BJ (cell line): ENCODE data around the gene CRTC3. TPM values are rescaled to one million over a fixed set of nuclear protein-coding genes. Genes with fewer than 3 reads are reported as not detected.

Experiments used
- CTCF ChIA-PET: fragments of 350-600 bp; formaldehyde crosslinking; extraction: SDS; loops from one replicate; lab custom pipeline; 2021; ENCODE audit warnings: antibody characterized with exemption, inconsistent platforms; lab: Yijun Ruan, JAX
- POLR2A ChIA-PET: fragments of 300-600 bp; sonication (Branson Sonifier 250); formaldehyde crosslinking; extraction: SDS; loops from one replicate; lab custom pipeline; 2021; ENCODE audit warnings: antibody characterized with exemption; lab: Charles Lee
- DNase-seq: peaks from one replicate; pipeline ENCODE4 v3.0.0-alpha.2; 2011; ENCODE audit warnings: low read depth
- H3K27me3 ChIP-seq: 2 replicates; pipeline ENCODE4 v1.6.0; 2011; ENCODE audit warnings: low read length; ENCODE audit not compliant: control insufficient read depth, insufficient read depth
- H3K36me3 ChIP-seq: 2 replicates; pipeline ENCODE4 v1.5.1; 2011; ENCODE audit warnings: low read length; ENCODE audit not compliant: control insufficient read depth, insufficient read depth
- H3K4me3 ChIP-seq: 2 replicates; pipeline ENCODE4 v1.5.1; 2011; ENCODE audit warnings: low read depth, mild to moderate bottlenecking, control low read depth, low read length
- polyA plus RNA-seq: library from polyadenylated mRNA; depleted of rRNA; stranded (reverse); fragments of >200 nt; gene quantifications from 2 replicates; pipeline ENCODE4 v1.2.3, GENCODE V29; 2011
- TF ChIP-seq, protein P1 (sequence below): IDR thresholded peaks from 2 replicates; pipeline ENCODE4 v1.5.1; 2011; ENCODE audit warnings: low read depth, mild to moderate bottlenecking, control low read depth, inconsistent platforms, low read length, moderate library complexity; ENCODE audit not compliant: insufficient read depth

The CRTC3 gene
- polyA plus RNA-seq, 1 experiment: 28.5 TPM

DNA sequence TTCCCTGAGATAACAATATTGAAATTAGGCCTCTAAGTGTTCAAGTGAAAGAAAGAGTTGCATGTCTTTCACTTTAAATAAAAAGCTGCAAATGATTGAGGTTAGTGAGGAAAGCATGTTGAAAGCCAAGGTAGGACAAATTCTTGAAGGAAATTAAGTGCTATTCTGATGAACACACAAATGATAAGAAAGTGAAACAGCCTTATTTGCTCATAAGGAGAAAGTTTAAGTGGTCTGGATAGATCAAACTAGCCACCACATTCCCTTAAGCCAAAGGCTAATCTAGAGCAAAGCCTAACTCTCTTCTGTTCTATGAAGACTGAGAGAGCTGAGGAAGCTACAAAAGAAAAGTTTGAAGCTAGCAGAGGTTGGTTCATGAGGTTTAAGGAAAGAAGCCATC lies 36.1 kb downstream of the CRTC3 start:
- H3K36me3 ChIP-seq: no peaks in the 10 kb centered on the region
- no peak overlapping the region for H3K4me3 ChIP-seq
- POLR2A ChIA-PET: no interaction called here
- no peak for DNase-seq
- CTCF ChIA-PET: interaction anchor here (1.0 kb wide), 1 partner anchor 15 kb away, joined by 3 read pairs; no protein-coding TSS in a partner anchor
- H3K27me3 ChIP-seq: no peaks in the 10 kb centered on the region
- TF ChIP-seq, protein P1, sequence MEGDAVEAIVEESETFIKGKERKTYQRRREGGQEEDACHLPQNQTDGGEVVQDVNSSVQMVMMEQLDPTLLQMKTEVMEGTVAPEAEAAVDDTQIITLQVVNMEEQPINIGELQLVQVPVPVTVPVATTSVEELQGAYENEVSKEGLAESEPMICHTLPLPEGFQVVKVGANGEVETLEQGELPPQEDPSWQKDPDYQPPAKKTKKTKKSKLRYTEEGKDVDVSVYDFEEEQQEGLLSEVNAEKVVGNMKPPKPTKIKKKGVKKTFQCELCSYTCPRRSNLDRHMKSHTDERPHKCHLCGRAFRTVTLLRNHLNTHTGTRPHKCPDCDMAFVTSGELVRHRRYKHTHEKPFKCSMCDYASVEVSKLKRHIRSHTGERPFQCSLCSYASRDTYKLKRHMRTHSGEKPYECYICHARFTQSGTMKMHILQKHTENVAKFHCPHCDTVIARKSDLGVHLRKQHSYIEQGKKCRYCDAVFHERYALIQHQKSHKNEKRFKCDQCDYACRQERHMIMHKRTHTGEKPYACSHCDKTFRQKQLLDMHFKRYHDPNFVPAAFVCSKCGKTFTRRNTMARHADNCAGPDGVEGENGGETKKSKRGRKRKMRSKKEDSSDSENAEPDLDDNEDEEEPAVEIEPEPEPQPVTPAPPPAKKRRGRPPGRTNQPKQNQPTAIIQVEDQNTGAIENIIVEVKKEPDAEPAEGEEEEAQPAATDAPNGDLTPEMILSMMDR: no peak

DNA sequence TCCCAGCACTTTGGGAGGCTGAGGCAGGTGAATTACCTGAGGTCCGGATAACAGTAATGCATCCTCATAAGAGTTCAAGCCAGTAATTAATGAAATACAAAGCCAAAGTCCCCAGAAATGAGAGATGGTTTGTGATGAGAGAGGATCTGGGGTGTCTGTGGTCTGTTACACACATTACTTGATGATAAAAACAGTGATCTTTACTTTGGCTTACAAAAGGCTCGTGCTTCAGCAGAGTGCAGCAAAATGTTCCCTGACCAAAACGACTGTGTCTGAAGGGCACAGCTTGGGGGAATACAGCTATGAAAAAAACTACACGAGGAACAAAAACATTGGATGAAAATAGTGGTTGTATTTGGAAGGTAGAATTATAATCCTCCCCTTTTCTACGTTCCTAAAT lies 40.9 kb downstream of the CRTC3 start:
- no peaks in the 10 kb centered on the region for H3K36me3 ChIP-seq
- H3K4me3 ChIP-seq: no peak overlapping the region
- no peak for DNase-seq
- TF ChIP-seq, protein P1: no peak
- CTCF ChIA-PET: interaction anchor here (0.9 kb wide), 1 partner anchor 315 kb away, joined by 4 read pairs; no protein-coding TSS in a partner anchor
- H3K27me3 ChIP-seq: no peaks in the 10 kb centered on the region
- POLR2A ChIA-PET: no interaction called here

DNA sequence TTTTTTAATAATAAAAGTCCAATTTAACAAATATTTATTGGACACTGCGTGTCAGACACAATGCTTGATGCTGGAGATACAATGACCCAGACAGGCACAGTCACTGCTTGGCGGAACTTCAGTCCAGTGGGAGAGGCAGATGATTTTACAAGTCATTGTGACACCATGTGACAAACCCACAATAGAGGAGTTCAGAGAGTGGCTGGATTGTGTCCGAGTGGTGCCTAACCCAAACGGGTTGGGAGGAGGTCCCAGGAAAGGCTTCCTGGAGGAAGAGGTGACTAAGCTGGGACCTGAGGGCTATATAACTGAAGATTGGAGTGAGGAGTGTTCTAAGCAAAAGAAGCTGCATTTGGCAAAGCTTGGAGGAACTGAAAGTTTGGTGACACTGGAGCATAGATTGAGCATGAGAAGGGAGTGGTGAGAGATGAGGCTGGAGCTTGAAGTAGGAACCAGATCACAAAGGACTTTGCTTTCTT lies 41.4 kb downstream of the CRTC3 start:
- peak; percentile 40 for DNase-seq
- TF ChIP-seq, protein P1: no peak
- Histone ChIP-seq H3K36me3 (no peaks in the 10 kb centered on the region), H3K27me3 (no peaks in the 10 kb centered on the region), H3K4me3 (no peak overlapping the region)
- ChIA-PET POLR2A (no interaction called here), CTCF (interaction anchor here (0.9 kb wide), 1 partner anchor 315 kb away, joined by 4 read pairs; no protein-coding TSS in a partner anchor)

DNA sequence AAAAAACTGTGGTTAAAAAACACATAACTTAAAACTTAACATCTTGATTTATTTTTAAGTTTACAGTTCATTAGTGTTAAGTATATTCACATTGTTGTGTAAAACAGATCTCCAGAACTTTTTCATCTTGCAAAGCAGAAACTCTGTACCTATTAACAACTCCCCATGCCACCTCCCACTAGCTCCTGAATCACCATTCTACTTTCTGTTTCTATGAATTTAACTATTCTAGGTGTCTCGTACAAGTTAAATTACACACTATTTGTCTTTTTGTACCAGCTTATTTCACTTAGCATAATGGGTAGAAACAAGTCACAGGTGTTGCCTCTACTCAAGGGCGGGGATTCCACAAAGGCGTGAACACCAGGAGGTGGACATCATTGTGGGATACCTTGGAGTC lies 43.2 kb downstream of the CRTC3 start:
- TF ChIP-seq, protein P1: no peak
- H3K36me3 ChIP-seq: no peaks in the 10 kb centered on the region
- ChIA-PET CTCF (interaction anchor here (1.0 to 1.3 kb wide), 2 partner anchors 10 to 357 kb away, joined by 3 to 6 read pairs; no protein-coding TSS in a partner anchor), POLR2A (no interaction called here)
- H3K4me3 ChIP-seq: no peak overlapping the region
- DNase-seq: no peak
- no peaks in the 10 kb centered on the region for H3K27me3 ChIP-seq

DNA sequence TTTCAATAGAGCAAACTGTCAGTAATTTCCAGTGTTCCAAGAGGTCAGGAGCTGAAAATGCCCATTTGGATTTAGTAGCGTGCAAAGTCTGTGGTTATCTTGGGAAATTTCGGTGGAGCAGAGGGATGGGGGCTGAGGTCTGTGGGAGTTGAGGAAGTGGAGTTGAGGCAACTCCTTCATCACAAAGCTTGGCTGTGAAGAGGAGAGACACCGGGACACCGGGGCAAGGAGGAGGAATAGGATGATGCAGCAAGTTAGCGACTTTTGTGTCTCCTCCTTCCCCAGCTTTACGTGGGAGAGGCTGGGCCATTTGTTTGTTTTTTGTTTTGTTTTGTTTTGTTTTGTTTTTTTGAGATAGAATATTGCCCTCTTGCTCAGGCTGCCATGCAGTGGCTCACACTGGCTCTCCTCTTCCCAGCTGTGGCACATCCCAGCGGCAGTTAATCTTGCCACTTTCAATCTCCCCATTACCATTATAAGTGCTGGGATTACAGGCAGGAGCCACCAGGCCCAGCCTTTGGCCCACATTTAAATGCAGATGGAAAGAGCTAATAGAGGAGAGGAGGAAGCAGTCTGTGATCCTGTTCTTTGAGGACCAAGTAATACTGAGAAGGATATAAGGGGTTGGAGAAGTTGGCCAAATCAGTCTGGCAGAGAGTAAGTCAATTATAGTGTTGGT lies 47.1 kb downstream of the CRTC3 start:
- no peak for DNase-seq
- ChIA-PET CTCF (interaction anchor here (0.7 to 1.1 kb wide), 2 partner anchors 8 to 15 kb away, joined by 3 to 5 read pairs; no protein-coding TSS in a partner anchor), POLR2A (no interaction called here)
- TF ChIP-seq, protein P1: no peak
- no peaks in the 10 kb centered on the region for H3K27me3 ChIP-seq
- H3K4me3 ChIP-seq: no peak overlapping the region
- no peaks in the 10 kb centered on the region for H3K36me3 ChIP-seq
